Keratinocyte (primary cell): ENCODE results near the gene TAPBP. TPM values are rescaled to one million over a fixed set of nuclear protein-coding genes. Genes with fewer than 3 reads are reported as not detected.

Experiments used
- DNase-seq: peaks from one replicate; pipeline ENCODE4 v3.0.0-alpha.2; 2011; ENCODE audit warnings: low read depth, missing footprints, low spot score
- FAIRE-seq: peaks from 2 replicates; lab custom pipeline; 2011; peaks lifted over from hg19 to GRCh38; lab: Jason Lieb, UNC
- H2AFZ ChIP-seq: 2 replicates; pipeline ENCODE4 v1.6.0; 2012; ENCODE audit warnings: low read length, control low read depth, inconsistent platforms; ENCODE audit not compliant: control insufficient read depth
- H3K27ac ChIP-seq: 2 replicates; pipeline ENCODE4 v1.5.1; 2011; ENCODE audit warnings: low read length; ENCODE audit not compliant: control insufficient read depth, insufficient read depth
- H3K27me3 ChIP-seq: 3 replicates; pipeline ENCODE4 v1.6.0; 2011; ENCODE audit warnings: low read length; ENCODE audit not compliant: control insufficient read depth, insufficient read depth; ENCODE audit errors: extremely low read depth
- H3K36me3 ChIP-seq, 2 experiments: 2 replicates in 1 of 2; 3 replicates in 1 of 2; pipeline ENCODE4 v1.5.1; 2011; ENCODE audit warnings: low read length in 2 of 2, mild to moderate bottlenecking in 1 of 2; ENCODE audit not compliant: control insufficient read depth in 2 of 2, insufficient read depth in 2 of 2; ENCODE audit errors: extremely low read depth in 1 of 2
- H3K4me1 ChIP-seq: 3 replicates; pipeline ENCODE4 v1.5.1; 2011; ENCODE audit warnings: low read length; ENCODE audit not compliant: control insufficient read depth, insufficient read depth; ENCODE audit errors: extremely low read depth
- H3K4me2 ChIP-seq: 3 replicates; pipeline ENCODE4 v1.6.0; 2011; ENCODE audit warnings: low read depth, low read length; ENCODE audit not compliant: control insufficient read depth, insufficient read depth; ENCODE audit errors: extremely low read depth
- H3K4me3 ChIP-seq, 3 experiments: fragments of 200-600 bp in 1 of 3; sonication (generic) in 1 of 3; 2 replicates in 2 of 3; 3 replicates in 1 of 3; pipeline ENCODE4 v1.5.1; 2011 to 2016; ENCODE audit warnings: low read length in 3 of 3, mild to moderate bottlenecking in 3 of 3, control low read depth in 2 of 3, inconsistent platforms in 1 of 3, low read depth in 1 of 3, mixed read lengths in 1 of 3, mixed run types in 1 of 3, moderate library complexity in 1 of 3; ENCODE audit not compliant: control insufficient read depth in 2 of 3, insufficient read depth in 2 of 3; ENCODE audit errors: extremely low read depth in 1 of 3
- H3K79me2 ChIP-seq: 2 replicates; pipeline ENCODE4 v1.6.0; 2012; ENCODE audit warnings: low read length; ENCODE audit not compliant: control insufficient read depth, insufficient read depth
- H3K9ac ChIP-seq: 3 replicates; pipeline ENCODE4 v1.6.0; 2011; ENCODE audit warnings: low read length; ENCODE audit not compliant: control insufficient read depth, insufficient read depth; ENCODE audit errors: extremely low read depth
- H3K9me1 ChIP-seq: 3 replicates; pipeline ENCODE4 v1.6.0; 2011; ENCODE audit warnings: low read length; ENCODE audit not compliant: control insufficient read depth, insufficient read depth; ENCODE audit errors: extremely low read depth
- H3K9me3 ChIP-seq: 2 replicates; pipeline ENCODE4 v1.5.1; 2012; ENCODE audit warnings: low read depth, low read length; ENCODE audit not compliant: control insufficient read depth
- H4K20me1 ChIP-seq: 3 replicates; pipeline ENCODE4 v1.6.0; 2011; ENCODE audit warnings: low read length; ENCODE audit not compliant: control insufficient read depth, insufficient read depth; ENCODE audit errors: extremely low read depth
- EZH2 ChIP-seq: IDR thresholded peaks from one replicate; pipeline ENCODE4 v1.6.1; 2012; ENCODE audit warnings: inconsistent platforms, mild to moderate bottlenecking, low read length, moderate library complexity
- dilution Hi-C: fragments of 300-500 bp; cut with MboI; formaldehyde crosslinking; loops from one replicate; pipeline ENCODE4 v1.7.0; 2020; ENCODE audit warnings: low sequenced_read_pairs; ENCODE audit not compliant: extremely low pct_ligation_motif_present
- polyA plus RNA-seq, 5 experiments: library from polyadenylated mRNA; depleted of rRNA in 3 of 5; stranded (reverse) in 3 of 5; stranded (forward) in 1 of 5; unstranded in 1 of 5; fragments of >200 nt; gene quantifications; 1 replicate in 1 of 5; 2 replicates in 3 of 5; 3 replicates in 1 of 5; pipeline versions ENCODE4 v1.2.1 to v1.2.3, GENCODE V29; 2011 to 2012; ENCODE audit warnings: missing spikeins in 2 of 5, low read depth in 1 of 5, low replicate concordance in 1 of 5
- TF ChIP-seq, protein P1 (sequence below), 3 experiments: IDR thresholded peaks in 1 of 3; conservative IDR thresholded peaks in 1 of 3; optimal IDR thresholded peaks in 1 of 3; 2 replicates in 2 of 3; 3 replicates in 1 of 3; pipeline versions ENCODE3 to v1.5.1; 2011; ENCODE audit warnings: low read length in 3 of 3, mild to moderate bottlenecking in 3 of 3, moderate library complexity in 2 of 3, control low read depth in 1 of 3, inconsistent platforms in 1 of 3; ENCODE audit not compliant: insufficient read depth in 2 of 3; ENCODE audit errors: extremely low read depth in 1 of 3

TAPBP gene
- polyA plus RNA-seq, 1 donor (not counting 4 experiments of a cell fraction or from before 2014, with no cell fraction given): 22.2 TPM

DNA sequence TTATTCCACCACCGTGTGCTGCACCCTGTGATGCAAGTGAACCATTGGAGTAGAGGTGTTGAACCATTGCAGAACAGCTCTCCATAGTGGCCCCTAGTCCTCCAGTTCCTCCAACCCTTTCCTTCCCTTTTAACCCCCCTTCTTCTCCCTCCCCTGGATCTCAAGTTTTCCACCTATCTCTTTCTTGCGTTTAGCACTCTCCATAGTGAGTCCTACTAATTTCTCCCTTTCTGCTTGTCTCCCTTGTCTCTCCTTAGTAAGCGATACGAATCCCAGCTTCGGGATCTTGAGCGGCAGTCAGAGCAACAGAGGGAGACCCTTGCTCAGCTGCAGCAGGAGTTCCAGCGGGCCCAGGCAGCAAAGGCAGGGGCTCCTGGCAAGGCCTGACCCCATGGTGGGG is 23.4 kb downstream of the TAPBP start:
- peak overlapping the region; percentile 85 for H3K27ac ChIP-seq
- TF ChIP-seq, protein P1, sequence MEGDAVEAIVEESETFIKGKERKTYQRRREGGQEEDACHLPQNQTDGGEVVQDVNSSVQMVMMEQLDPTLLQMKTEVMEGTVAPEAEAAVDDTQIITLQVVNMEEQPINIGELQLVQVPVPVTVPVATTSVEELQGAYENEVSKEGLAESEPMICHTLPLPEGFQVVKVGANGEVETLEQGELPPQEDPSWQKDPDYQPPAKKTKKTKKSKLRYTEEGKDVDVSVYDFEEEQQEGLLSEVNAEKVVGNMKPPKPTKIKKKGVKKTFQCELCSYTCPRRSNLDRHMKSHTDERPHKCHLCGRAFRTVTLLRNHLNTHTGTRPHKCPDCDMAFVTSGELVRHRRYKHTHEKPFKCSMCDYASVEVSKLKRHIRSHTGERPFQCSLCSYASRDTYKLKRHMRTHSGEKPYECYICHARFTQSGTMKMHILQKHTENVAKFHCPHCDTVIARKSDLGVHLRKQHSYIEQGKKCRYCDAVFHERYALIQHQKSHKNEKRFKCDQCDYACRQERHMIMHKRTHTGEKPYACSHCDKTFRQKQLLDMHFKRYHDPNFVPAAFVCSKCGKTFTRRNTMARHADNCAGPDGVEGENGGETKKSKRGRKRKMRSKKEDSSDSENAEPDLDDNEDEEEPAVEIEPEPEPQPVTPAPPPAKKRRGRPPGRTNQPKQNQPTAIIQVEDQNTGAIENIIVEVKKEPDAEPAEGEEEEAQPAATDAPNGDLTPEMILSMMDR (optimal IDR thresholded peaks at IDR 0.05 in 1 of 3, IDR thresholded peaks at IDR 0.05 in 1 of 3, conservative IDR thresholded peaks at IDR 0.05 in 1 of 3; ENCODE audit: extremely low read depth in 1 of 3, insufficient read depth in 2 of 3, low read length in 3 of 3): no peak
- no peak for TF ChIP-seq EZH2
- H3K79me2 ChIP-seq: peaks cover 49% of the 10 kb centered on the region
- no peaks in the 10 kb centered on the region for H4K20me1 ChIP-seq
- H3K9ac ChIP-seq: peak overlapping the region; percentile 95
- H3K9me3 ChIP-seq: no peaks in the 10 kb centered on the region
- peaks cover 37 to 49% of the 10 kb centered on the region in 2 experiments for H3K36me3 ChIP-seq
- no peak for DNase-seq
- H3K4me2 ChIP-seq: peak overlapping the region; percentile 99
- H3K27me3 ChIP-seq: no peaks in the 10 kb centered on the region
- H3K4me1 ChIP-seq: peaks cover 20% of the 10 kb centered on the region
- FAIRE-seq: no peak
- H3K4me3 ChIP-seq: peak overlapping the region; percentile 54 to 98 (median 95)
- dilution Hi-C loops: no loop called here
- no peak overlapping the region for H2AFZ ChIP-seq
- H3K9me1 ChIP-seq: no peaks in the 10 kb centered on the region

DNA sequence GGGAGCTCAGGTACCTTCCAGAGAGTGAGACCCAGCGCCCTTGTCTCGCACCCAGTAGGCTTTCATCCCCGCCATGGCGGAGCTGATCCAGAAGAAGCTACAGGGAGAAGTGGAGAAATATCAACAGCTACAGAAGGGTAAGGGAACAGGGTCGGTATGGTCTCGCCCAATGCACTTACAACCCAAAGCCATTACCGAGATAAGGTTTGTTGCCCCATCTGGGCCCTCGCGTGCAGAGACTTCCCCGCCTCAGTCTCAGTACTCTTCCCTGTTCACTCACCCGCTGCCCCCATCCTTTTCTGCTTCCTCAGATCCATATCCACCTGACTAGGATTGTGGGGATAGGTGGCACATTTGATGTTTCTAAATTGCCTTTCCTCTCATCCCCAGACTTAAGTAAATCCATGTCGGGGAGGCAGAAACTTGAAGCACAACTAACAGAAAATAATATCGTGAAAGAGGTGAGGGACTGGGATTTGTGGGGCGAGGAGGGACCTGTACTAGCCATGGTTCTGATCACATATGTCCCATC is 24.0 kb downstream of the TAPBP start:
- DNase-seq (no peak), FAIRE-seq (no peak)
- Histone ChIP-seq H3K79me2 (peaks cover 49% of the 10 kb centered on the region), H3K9me1 (no peaks in the 10 kb centered on the region), H3K4me3 (peak overlapping the region; percentile 54 to 98 (median 95)), H3K9ac (peak overlapping the region; percentile 95), H2AFZ (peak overlapping the region; percentile 95), H3K4me2 (peak overlapping the region; percentile 99), H3K36me3 (peaks cover 35 to 47% of the 10 kb centered on the region in 2 experiments), H3K27ac (peak overlapping the region; percentile 85), H3K9me3 (no peaks in the 10 kb centered on the region), H3K27me3 (no peaks in the 10 kb centered on the region), H4K20me1 (no peaks in the 10 kb centered on the region), H3K4me1 (peaks cover 20% of the 10 kb centered on the region)
- TF ChIP-seq, protein P1 (optimal IDR thresholded peaks at IDR 0.05 in 1 of 3, IDR thresholded peaks at IDR 0.05 in 1 of 3, conservative IDR thresholded peaks at IDR 0.05 in 1 of 3; ENCODE audit: extremely low read depth in 1 of 3, insufficient read depth in 2 of 3, low read length in 3 of 3): no peak
- no peak for TF ChIP-seq EZH2
- dilution Hi-C loops: no loop called here
